A549 (cell line): Measurements from ENCODE around the gene DEFB132. TPM values are rescaled to one million over a fixed set of nuclear protein-coding genes. Genes with fewer than 3 reads are reported as not detected.

Experiments used
- ATAC-seq, 2 experiments: fragments of 200-7000 bp in 1 of 2; fragments of >200 bp in 1 of 2; cut with Nextera tagmentation in 1 of 2; cut with Tn5 transposase in 1 of 2; 3 replicates each; pipeline versions ENCODE4 v1.8.0 to v1.9.1; 2018 to 2020; ENCODE audit warnings: mild to moderate bottlenecking in 1 of 2, moderate library complexity in 1 of 2
- CTCF ChIA-PET: fragments of 300-600 bp; sonication (Branson Sonifier 250); formaldehyde crosslinking; extraction: SDS; loops from one replicate; lab custom pipeline; 2021; ENCODE audit warnings: antibody characterized with exemption, inconsistent platforms; lab: Yijun Ruan, JAX
- POLR2A ChIA-PET: fragments of 350-600 bp; formaldehyde crosslinking; extraction: SDS; loops from one replicate; lab custom pipeline; 2021; ENCODE audit warnings: antibody characterized with exemption, inconsistent platforms; lab: Yijun Ruan, JAX
- DNase-seq, 2 experiments: peaks; one replicate each; pipeline versions ENCODE4 v3.0.0 to v3.0.0-alpha.2; 2011 to 2016; ENCODE audit warnings: low read depth in 1 of 2, low spot score in 1 of 2
- FAIRE-seq: peaks from 2 replicates; lab custom pipeline; 2011; peaks lifted over from hg19 to GRCh38; lab: Jason Lieb, UNC
- H3K27ac ChIP-seq, 2 experiments: fragments of >200 bp; sonication (Bioruptor Twin); formaldehyde crosslinking; 3 replicates each; pipeline ENCODE4 v1.5.1; 2016 to 2017
- H3K4me1 ChIP-seq: fragments of >200 bp; sonication (Bioruptor Twin); formaldehyde crosslinking; 3 replicates; pipeline ENCODE4 v1.6.1; 2016
- H3K4me2 ChIP-seq: fragments of >200 bp; sonication (Bioruptor Twin); formaldehyde crosslinking; 3 replicates; pipeline ENCODE4 v1.6.1; 2016
- H3K4me3 ChIP-seq: fragments of >200 bp; sonication (Bioruptor Twin); formaldehyde crosslinking; 3 replicates; pipeline ENCODE4 v1.5.1; 2016
- H3K9me3 ChIP-seq: fragments of >200 bp; sonication (Bioruptor Twin); formaldehyde crosslinking; 3 replicates; pipeline ENCODE4 v1.6.1; 2016
- BCL3 ChIP-seq: fragments of >200 bp; sonication (Bioruptor Twin); formaldehyde crosslinking; IDR thresholded peaks from 3 replicates; pipeline ENCODE4 v1.6.1; 2016
- BHLHE40 ChIP-seq: IDR thresholded peaks from 2 replicates; pipeline ENCODE4 v1.6.1; 2012; ENCODE audit warnings: low read depth, low read length, inconsistent platforms
- CBX2 ChIP-seq: fragments of 200-600 bp; sonication (generic); IDR thresholded peaks from 2 replicates; pipeline ENCODE4 v1.6.1; 2016; ENCODE audit warnings: low read depth, mild to moderate bottlenecking, borderline replicate concordance
- CEBPB ChIP-seq, 2 experiments: fragments of >200 bp in 1 of 2; sonication (Bioruptor Twin) in 1 of 2; formaldehyde crosslinking in 1 of 2; IDR thresholded peaks; 2 replicates each; pipeline ENCODE4 v1.6.1; 2012 to 2016
- HDAC2 ChIP-seq: fragments of 200-600 bp; sonication (generic); IDR thresholded peaks from 2 replicates; pipeline ENCODE4 v1.6.1; 2016
- HES2 ChIP-seq: fragments of >200 bp; sonication (Bioruptor Twin); formaldehyde crosslinking; IDR thresholded peaks from 2 replicates; pipeline ENCODE4 v1.6.1; 2016
- JUN ChIP-seq, 2 experiments: fragments of >200 bp; sonication (Bioruptor Twin); formaldehyde crosslinking; IDR thresholded peaks; 2 replicates in 1 of 2; 3 replicates in 1 of 2; pipeline ENCODE4 v1.6.1; 2016 to 2017
- MAFK ChIP-seq: fragments of 450-650 bp; IDR thresholded peaks from 2 replicates; pipeline ENCODE4 v1.6.1; 2014; ENCODE audit not compliant: partially characterized antibody
- MAZ ChIP-seq: fragments of 150-350 bp; IDR thresholded peaks from 2 replicates; pipeline ENCODE4 v1.6.1; 2014; ENCODE audit warnings: antibody characterized with exemption, low read depth, low read length, borderline replicate concordance
- MYC ChIP-seq: IDR thresholded peaks from 2 replicates; pipeline ENCODE4 v1.6.1; 2012; ENCODE audit warnings: mild to moderate bottlenecking, inconsistent platforms, low read length, improper control_type of control experiment, borderline replicate concordance
- NPAS2 ChIP-seq: fragments of 250-450 bp; sonication (Bioruptor Pico); IDR thresholded peaks from 2 replicates; pipeline ENCODE4 v1.8.0; 2022; ENCODE audit warnings: mild to moderate bottlenecking, moderate library complexity, borderline replicate concordance
- NR3C1 ChIP-seq: fragments of >200 bp; sonication (Bioruptor Twin); formaldehyde crosslinking; IDR thresholded peaks from 3 replicates; pipeline ENCODE4 v1.6.1; 2017
- PBX3 ChIP-seq: IDR thresholded peaks from 2 replicates; pipeline ENCODE4 v1.6.1; 2012
- POLR2AphosphoS2 ChIP-seq: conservative IDR thresholded peaks from 2 replicates; pipeline ENCODE4 v1.6.1; 2012; ENCODE audit warnings: low read length, improper control_type of control experiment, inconsistent platforms
- RAD21 ChIP-seq, 2 experiments: fragments of >200 bp in 1 of 2; sonication (Bioruptor Twin) in 1 of 2; formaldehyde crosslinking in 1 of 2; IDR thresholded peaks in 1 of 2; conservative IDR thresholded peaks in 1 of 2; 2 replicates in 1 of 2; 3 replicates in 1 of 2; pipeline ENCODE4 v1.6.1; 2012 to 2018; ENCODE audit warnings: inconsistent platforms in 1 of 2
- TP53 ChIP-seq: fragments of 250-450 bp; sonication (Bioruptor Pico); IDR thresholded peaks from 2 replicates; pipeline ENCODE4 v1.5.0; 2021; ENCODE audit warnings: mild to moderate bottlenecking, moderate library complexity
- WGBS: methylation state at CpG from one replicate; pipeline ENCODE4 v1.1.6; 2017; ENCODE audit errors: missing lambda C conversion rate; 5-methylcytosine and 5-hydroxymethylcytosine counted together
- polyA plus RNA-seq, 4 experiments: library from polyadenylated mRNA; depleted of rRNA in 3 of 4; stranded (reverse); fragments of >200 nt; fragmentation: RNase III in 1 of 4; extraction: RNeasy Plus Mini Kit Qiagen cat#74134 plus additional on column Dnase treatment in 1 of 4; gene quantifications; 2 replicates in 3 of 4; 3 replicates in 1 of 4; pipeline ENCODE4 v1.2.3, GENCODE V29; 2011 to 2017
- TF ChIP-seq, protein P1 (sequence below): IDR thresholded peaks from 2 replicates; pipeline ENCODE4 v1.6.1; 2012; ENCODE audit warnings: low read depth, borderline replicate concordance
- TF ChIP-seq, protein P2 (sequence below): fragments of 450-650 bp; IDR thresholded peaks from 2 replicates; pipeline ENCODE4 v1.6.1; 2014; ENCODE audit warnings: antibody characterized with exemption

The DEFB132 gene
- polyA plus RNA-seq, 2 of the 4 experiments (the other 2 are of a cell fraction), result not detected

DNA sequence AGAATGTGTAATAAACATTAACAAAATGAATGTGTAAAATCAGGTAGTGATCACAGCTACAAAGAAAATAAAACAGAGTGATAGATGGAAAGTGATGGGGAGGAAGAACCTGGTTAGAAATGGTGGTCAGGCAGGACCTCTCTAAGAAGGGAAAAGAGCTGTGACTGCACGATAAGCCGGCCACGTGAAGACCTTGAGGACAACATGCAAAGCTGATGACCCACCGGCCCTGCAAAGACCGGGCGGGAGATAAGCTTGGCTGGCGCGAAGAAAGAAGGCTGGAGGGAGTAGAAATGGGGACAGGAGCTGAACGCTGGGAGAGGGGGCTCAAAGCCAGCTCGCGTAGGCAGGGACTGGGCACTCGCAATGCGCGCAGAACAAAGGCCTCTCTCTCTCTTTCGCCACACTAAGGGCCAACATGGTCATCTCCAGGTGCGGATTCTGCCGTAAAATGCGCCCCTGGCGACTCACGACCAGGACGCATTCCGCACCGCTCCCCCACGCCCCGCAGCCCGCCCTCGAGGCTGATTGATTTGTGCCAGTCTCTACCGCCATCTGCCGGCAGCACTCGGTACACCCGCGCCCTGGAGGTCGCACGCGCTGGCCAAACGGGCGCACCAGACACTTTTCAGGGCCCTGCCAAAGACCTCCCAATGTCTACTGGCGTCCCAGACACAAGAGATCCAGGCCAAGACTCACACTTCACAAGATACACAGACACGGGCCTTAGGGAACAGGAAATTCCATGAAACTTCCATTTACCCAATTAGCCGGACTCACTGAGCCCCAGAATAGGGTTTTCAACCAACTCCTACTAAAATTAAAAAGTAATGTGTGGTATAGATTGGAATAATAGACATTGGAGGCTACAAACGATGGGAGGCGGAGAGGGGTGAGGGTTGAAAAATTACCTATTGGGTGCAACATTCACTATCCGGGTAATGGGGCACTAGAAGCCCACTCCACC is 9.4 kb downstream of the DEFB132 start (continued):
- TF ChIP-seq CEBPB (IDR thresholded peaks at IDR 0.05), result no peak
- TF ChIP-seq, protein P1, sequence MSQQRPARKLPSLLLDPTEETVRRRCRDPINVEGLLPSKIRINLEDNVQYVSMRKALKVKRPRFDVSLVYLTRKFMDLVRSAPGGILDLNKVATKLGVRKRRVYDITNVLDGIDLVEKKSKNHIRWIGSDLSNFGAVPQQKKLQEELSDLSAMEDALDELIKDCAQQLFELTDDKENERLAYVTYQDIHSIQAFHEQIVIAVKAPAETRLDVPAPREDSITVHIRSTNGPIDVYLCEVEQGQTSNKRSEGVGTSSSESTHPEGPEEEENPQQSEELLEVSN, result peak; percentile 81; the same call in 1 of the 2 replicates
- no peak; the same call in 1 of the 2 replicates for TF ChIP-seq PBX3
- peak; percentile 33 for TF ChIP-seq MAFK
- no peak for TF ChIP-seq BHLHE40
- TF ChIP-seq JUN (IDR thresholded peaks at IDR 0.05), result peak in 1 of 2 experiments; percentile 48; a peak in 1 of 5 replicates
- TF ChIP-seq TP53 (CRISPR knock-in tag), result no peak
- no peak for TF ChIP-seq BCL3
- no peak for TF ChIP-seq HDAC2

DNA sequence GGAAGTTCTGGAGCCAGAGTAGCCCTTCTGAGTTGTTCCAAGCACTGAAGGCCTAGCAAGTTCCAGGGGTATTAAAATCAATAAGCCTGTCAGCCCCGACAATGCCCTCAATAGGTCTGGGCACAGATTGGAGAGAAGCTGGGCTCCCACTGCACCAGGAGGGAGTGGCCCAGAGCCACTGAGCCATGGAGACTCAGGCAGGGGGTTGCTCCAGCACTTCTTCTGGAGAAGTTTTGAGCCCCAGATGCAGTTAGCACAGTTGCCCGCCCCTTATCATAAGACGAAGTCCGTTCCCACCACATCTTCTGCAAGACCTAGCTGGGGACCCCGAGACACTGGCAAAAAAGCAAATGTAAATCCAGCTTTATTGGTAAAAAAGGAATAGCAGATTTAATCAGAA is 13.0 kb downstream of the DEFB132 start:
- 87% methylated on average over 5 of the region's 5 CpGs for WGBS
- FAIRE-seq (no peak), DNase-seq (no peak), ATAC-seq (no peak)
- CTCF ChIA-PET, result interaction anchor here (8.1 to 13.5 kb wide), 2 partner anchors 12 to 61 kb away, joined by 57 to 86 read pairs; no protein-coding TSS in a partner anchor
- POLR2A ChIA-PET, result interaction anchor here (0.5 kb wide), 1 partner anchor 54 kb away, joined by 3 read pairs; no protein-coding TSS in a partner anchor
- Histone ChIP-seq H3K27ac (no peak overlapping the region), H3K9me3 (no peaks in the 10 kb centered on the region), H3K4me3 (no peak overlapping the region), H3K4me2 (no peak overlapping the region), H3K4me1 (no peaks in the 10 kb centered on the region)
- TF ChIP-seq NR3C1, result no peak
- TF ChIP-seq CBX2, result no peak
- no peak for TF ChIP-seq BCL3
- TF ChIP-seq, protein P1, result no peak
- no peak for TF ChIP-seq MAZ
- no peak for TF ChIP-seq POLR2AphosphoS2
- no peak for TF ChIP-seq MYC
- no peak for TF ChIP-seq HES2
- no peak for TF ChIP-seq RAD21 (conservative IDR thresholded peaks at IDR 0.05 in 1 of 2, IDR thresholded peaks at IDR 0.05 in 1 of 2)
- TF ChIP-seq, protein P2, sequence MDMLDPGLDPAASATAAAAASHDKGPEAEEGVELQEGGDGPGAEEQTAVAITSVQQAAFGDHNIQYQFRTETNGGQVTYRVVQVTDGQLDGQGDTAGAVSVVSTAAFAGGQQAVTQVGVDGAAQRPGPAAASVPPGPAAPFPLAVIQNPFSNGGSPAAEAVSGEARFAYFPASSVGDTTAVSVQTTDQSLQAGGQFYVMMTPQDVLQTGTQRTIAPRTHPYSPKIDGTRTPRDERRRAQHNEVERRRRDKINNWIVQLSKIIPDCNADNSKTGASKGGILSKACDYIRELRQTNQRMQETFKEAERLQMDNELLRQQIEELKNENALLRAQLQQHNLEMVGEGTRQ, result no peak
- TF ChIP-seq MAFK, result no peak
- no peak for TF ChIP-seq CEBPB (IDR thresholded peaks at IDR 0.05)
- no peak for TF ChIP-seq NPAS2
